WERI-Rb-1 (cell line): ENCODE data around the gene MED28.

Source experiments
- DNase-seq: peaks from one replicate; pipeline ENCODE4 v3.0.0-alpha.2; 2020
- H3K27ac ChIP-seq: fragments of 250-450 bp; sonication (Bioruptor Pico); 2 replicates; pipeline ENCODE4 v1.5.1; 2020; ENCODE audit warnings: mild to moderate bottlenecking, moderate library complexity
- H3K27me3 ChIP-seq: fragments of 250-450 bp; sonication (Bioruptor Pico); 2 replicates; pipeline ENCODE4 v1.5.1; 2021; ENCODE audit warnings: mild to moderate bottlenecking, low read depth, moderate library complexity; ENCODE audit not compliant: insufficient read depth, severe bottlenecking
- H3K36me3 ChIP-seq: fragments of 250-450 bp; sonication (Bioruptor Pico); 2 replicates; pipeline ENCODE4 v1.5.1; 2020; ENCODE audit warnings: mild to moderate bottlenecking, moderate library complexity
- H3K4me3 ChIP-seq: 2 replicates; pipeline ENCODE4 v1.5.1; 2011; ENCODE audit warnings: low read depth, mild to moderate bottlenecking, control low read depth, low read length
- H3K9me3 ChIP-seq: fragments of 250-450 bp; sonication (Bioruptor Pico); 2 replicates; pipeline ENCODE4 v1.5.1; 2021; ENCODE audit warnings: mild to moderate bottlenecking, moderate library complexity; ENCODE audit not compliant: severe bottlenecking
- CTCF ChIP-seq: IDR thresholded peaks from 2 replicates; pipeline ENCODE4 v1.5.1; 2011; ENCODE audit warnings: low read depth, mild to moderate bottlenecking, control low read depth, inconsistent platforms, low read length

The MED28 gene

GRCh38 chr4:17646693-17647092, 32.3 kb downstream of the MED28 start:
- no peak for TF ChIP-seq CTCF
- Histone ChIP-seq H3K4me3 (no peak overlapping the region), H3K36me3 (no peaks in the 10 kb centered on the region; the same call in none of the 2 replicates), H3K27me3 (no peaks in the 10 kb centered on the region), H3K9me3 (no peaks in the 10 kb centered on the region), H3K27ac (no peak overlapping the region)
- DNase-seq: no peak

GRCh38 chr4:17647176-17647806, 32.9 kb downstream of the MED28 start:
- no peaks in the 10 kb centered on the region; the same call in none of the 2 replicates for H3K36me3 ChIP-seq
- no peak for DNase-seq
- no peak overlapping the region for H3K4me3 ChIP-seq
- H3K9me3 ChIP-seq: no peaks in the 10 kb centered on the region
- H3K27ac ChIP-seq: no peak overlapping the region
- no peaks in the 10 kb centered on the region for H3K27me3 ChIP-seq
- no peak for TF ChIP-seq CTCF

- Histone ChIP-seq H3K27ac (no peak overlapping the region), H3K4me3 (no peak overlapping the region), H3K36me3 (no peaks in the 10 kb centered on the region; the same call in 1 of the 2 replicates), H3K27me3 (no peaks in the 10 kb centered on the region), H3K9me3 (no peaks in the 10 kb centered on the region)
- no peak; the same call in 1 of the 2 replicates for TF ChIP-seq CTCF
- no peak for DNase-seq
These were observed 33.5 kb downstream of the MED28 start for GRCh38 chr4:17647927-17648326.

GRCh38 chr4:17650406-17650805, 36.0 kb downstream of the MED28 start:
- Histone ChIP-seq H3K36me3 (no peaks in the 10 kb centered on the region), H3K27me3 (no peaks in the 10 kb centered on the region), H3K9me3 (no peaks in the 10 kb centered on the region), H3K27ac (no peak overlapping the region), H3K4me3 (no peak overlapping the region)
- TF ChIP-seq CTCF: no peak
- no peak for DNase-seq

GRCh38 chr4:17654701-17655100, 40.3 kb downstream of the MED28 start:
- Histone ChIP-seq H3K27me3 (no peaks in the 10 kb centered on the region), H3K9me3 (no peaks in the 10 kb centered on the region), H3K27ac (no peak overlapping the region), H3K36me3 (no peaks in the 10 kb centered on the region), H3K4me3 (no peak overlapping the region)
- TF ChIP-seq CTCF: no peak
- DNase-seq: no peak

- Histone ChIP-seq H3K27me3 (no peaks in the 10 kb centered on the region), H3K4me3 (no peak overlapping the region)
- no peak for TF ChIP-seq CTCF
These were observed 42.6 kb downstream of the MED28 start for GRCh38 chr4:17657090-17657489.

More at GRCh38 chr4:17657090-17657489, 42.6 kb downstream of the MED28 start:
- Histone ChIP-seq H3K27ac (no peak overlapping the region), H3K9me3 (no peaks in the 10 kb centered on the region), H3K36me3 (no peaks in the 10 kb centered on the region)
- DNase-seq: no peak
